22Rv1 (cell line): ENCODE data around the gene SLC49A3.

Experiments
- ZFX ChIP-seq: fragments of 450-650 bp; IDR thresholded peaks from 2 replicates; pipeline ENCODE4 v1.6.1; 2017; ENCODE audit warnings: antibody characterized with exemption, borderline replicate concordance
- TF ChIP-seq, protein P1 (sequence below): fragments of 450-650 bp; IDR thresholded peaks from 2 replicates; pipeline ENCODE4 v1.5.1; 2017; ENCODE audit warnings: mild to moderate bottlenecking

- TF ChIP-seq, protein P1, sequence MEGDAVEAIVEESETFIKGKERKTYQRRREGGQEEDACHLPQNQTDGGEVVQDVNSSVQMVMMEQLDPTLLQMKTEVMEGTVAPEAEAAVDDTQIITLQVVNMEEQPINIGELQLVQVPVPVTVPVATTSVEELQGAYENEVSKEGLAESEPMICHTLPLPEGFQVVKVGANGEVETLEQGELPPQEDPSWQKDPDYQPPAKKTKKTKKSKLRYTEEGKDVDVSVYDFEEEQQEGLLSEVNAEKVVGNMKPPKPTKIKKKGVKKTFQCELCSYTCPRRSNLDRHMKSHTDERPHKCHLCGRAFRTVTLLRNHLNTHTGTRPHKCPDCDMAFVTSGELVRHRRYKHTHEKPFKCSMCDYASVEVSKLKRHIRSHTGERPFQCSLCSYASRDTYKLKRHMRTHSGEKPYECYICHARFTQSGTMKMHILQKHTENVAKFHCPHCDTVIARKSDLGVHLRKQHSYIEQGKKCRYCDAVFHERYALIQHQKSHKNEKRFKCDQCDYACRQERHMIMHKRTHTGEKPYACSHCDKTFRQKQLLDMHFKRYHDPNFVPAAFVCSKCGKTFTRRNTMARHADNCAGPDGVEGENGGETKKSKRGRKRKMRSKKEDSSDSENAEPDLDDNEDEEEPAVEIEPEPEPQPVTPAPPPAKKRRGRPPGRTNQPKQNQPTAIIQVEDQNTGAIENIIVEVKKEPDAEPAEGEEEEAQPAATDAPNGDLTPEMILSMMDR: no peak
- TF ChIP-seq ZFX: no peak
These were observed 45.1 kb upstream of the SLC49A3 start for GRCh38 chr4:734075-734474.
